Activated CD8-positive, alpha-beta memory T cell treated with anti-CD3 and anti-CD28 coated beads, Interleukin-2, amount 50 U/mL, for 24 hours (primary cell): ENCODE results near the gene MTARC1.

Source experiments
- DNase-seq: peaks from one replicate; pipeline ENCODE4 v3.0.0-alpha.2; 2020; ENCODE audit errors: extremely low read depth

MTARC1 gene

GRCh38 chr1:220806408-220806807 lies 19.7 kb downstream of the MTARC1 start:
- DNase-seq: no peak

GRCh38 chr1:220807726-220808125 lies 21.0 kb downstream of the MTARC1 start:
- no peak for DNase-seq

- no peak for DNase-seq
These were observed 21.9 kb downstream of the MTARC1 start for GRCh38 chr1:220808345-220809186.

- no peak for DNase-seq
These were observed 22.5 kb downstream of the MTARC1 start for GRCh38 chr1:220809187-220809550.

GRCh38 chr1:220809704-220810103 lies 23.0 kb downstream of the MTARC1 start:
- DNase-seq: no peak

DNA sequence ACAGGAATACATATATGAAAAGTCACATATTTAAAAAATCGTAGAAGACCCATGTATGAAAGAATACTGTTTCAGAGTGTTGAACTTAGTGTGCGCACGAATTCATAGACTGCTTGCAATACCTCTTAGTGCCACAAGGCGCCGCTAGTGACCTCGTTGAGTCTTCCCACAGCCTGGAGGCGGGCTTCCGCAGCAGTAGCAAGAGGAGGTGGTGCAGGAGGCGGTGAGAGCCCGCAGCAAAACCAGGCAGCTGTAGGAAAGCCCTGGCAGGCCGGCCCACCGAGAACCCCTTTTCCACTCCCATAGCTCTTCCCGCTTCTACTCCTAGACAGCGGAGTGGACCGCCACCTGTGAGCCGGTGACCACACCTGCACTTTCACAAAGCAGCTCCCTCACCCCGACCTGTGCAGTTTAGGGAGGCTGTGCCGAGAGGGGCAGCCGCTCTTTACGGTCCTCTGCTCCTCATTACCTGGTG lies 23.5 kb downstream of the MTARC1 start:
- DNase-seq: peak; percentile 21

DNA sequence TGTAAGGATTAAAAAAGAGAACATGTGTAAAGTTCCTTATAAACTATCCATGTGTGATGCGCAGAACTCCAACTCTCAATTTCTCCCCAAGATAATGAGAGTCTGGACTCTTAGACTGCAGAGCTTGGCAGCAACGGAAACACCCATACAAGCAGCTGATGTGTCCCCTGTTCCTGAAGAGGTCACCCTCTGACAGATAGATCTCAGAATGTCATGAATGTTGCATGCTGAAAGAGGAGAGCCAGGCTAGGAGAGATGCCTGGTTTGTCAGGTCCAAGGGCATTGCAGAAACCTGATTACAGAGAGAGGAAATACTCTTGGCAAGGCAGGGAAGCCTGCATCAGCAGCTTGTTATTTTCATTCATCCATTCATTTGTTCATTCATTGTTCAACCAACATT lies 24.2 kb downstream of the MTARC1 start:
- DNase-seq: no peak

DNA sequence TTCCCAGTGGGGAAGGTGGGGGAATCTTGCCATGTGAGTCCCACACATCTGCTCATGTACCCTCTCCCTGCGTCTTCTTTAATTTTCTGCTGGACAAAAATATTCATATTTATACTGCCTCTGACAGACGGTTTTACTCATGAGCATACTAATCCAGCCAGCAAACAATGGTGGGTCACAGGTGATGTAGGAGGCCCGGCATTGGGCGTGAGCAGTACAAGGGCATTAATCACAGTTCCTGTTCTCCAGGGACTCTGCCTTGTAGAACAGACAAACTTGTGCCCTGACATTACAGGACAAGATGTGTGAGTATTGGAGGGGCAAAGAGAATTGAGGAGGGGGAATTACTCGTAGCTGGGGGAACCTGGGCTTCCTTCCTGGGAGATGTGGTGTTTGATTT lies 25.0 kb downstream of the MTARC1 start:
- DNase-seq: no peak

DNA sequence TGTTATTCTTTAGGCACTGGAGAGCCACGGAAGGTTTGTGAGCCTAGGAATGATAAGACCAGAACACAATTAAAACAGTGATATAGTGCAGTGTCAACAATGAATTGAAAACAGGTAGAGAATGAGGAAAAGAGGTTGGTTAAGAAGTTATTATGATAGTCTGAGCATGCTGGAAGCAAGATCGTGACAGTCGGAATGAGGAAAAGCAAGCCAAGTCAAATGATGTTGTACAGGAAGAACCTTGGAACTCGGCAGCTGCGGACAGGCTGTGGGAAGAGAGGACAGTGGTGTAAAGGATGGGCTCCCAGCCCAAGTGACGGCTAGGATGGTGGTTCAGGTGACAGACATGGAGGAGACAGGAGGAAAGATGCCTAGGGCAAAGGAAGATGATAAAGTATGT lies 25.6 kb downstream of the MTARC1 start:
- DNase-seq: no peak

GRCh38 chr1:220813013-220813412 lies 26.3 kb downstream of the MTARC1 start:
- no peak for DNase-seq

DNA sequence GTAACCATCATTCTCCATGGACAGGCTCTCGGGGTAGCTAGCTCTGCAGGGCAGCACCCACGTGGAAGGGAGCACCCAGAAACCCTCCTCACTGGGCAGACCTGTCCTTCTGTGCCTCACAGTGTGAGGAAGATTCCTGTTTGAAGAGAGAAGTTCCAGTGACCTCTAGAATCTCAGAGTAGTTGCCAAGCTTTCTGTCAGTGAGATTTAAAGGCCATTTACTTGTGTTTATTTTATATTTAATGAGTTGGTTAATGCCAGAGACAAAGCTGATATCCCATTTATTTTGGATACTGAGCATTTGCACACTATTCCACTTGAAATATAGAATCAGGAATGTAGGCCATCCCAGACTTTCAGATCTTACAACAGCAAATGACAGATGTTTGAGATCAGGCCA lies 28.7 kb downstream of the MTARC1 start:
- no peak for DNase-seq

DNA sequence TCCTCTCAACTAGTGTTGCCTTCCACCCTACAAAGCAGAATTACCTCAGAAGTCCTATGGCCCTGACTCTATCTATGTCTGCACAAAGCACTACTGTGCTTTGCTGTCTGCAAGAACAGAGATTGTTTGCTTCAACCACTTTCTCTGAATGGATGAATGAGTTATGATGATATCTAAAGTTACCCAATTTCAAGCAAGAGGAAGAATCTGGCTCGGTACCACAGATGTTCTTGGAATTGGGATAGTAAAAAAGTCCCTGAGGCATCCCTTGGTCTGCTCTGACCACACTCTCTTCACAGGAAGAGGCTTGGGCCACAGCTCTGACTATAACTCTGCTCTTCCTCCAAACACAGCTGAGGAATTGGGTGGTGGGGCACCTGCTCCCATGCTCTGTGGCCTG lies 31.2 kb downstream of the MTARC1 start:
- no peak for DNase-seq

DNA sequence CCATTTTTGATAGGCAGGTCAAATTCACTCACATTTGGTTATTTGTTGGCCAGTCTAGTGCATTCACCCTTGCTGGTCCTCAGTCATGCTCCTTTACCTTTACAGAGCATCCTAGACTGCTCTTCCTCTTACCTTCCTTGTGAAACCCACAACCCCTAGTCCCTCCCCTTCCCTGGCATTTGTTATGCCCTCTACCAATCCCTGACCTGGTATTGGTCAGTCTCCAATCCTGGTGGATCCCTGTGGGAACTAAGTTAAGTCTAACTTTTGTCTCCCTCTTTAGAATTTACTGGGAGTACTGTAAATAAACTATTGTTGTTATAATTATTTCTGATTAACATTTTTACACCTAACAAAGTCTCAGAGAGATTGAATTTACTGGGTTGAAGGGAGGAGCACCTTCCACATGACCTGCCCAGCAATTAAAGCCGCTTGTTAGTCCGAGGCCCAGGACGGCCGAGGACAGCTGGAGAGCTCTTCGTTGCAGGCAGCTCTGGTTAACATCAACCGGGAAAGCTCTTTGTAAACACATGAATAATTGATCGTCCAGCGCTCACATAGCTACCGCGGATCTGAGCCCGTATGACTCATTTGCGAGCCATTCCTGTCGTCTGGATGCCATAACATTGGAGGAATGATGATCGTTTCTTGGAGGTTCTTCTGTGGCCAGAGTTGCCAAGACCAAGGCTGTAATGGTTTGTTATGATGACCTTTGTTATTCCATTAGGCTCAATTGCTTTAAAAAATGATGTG lies 31.9 kb downstream of the MTARC1 start:
- no peak for DNase-seq

GRCh38 chr1:220819467-220820026 lies 32.8 kb downstream of the MTARC1 start:
- no peak for DNase-seq

DNA sequence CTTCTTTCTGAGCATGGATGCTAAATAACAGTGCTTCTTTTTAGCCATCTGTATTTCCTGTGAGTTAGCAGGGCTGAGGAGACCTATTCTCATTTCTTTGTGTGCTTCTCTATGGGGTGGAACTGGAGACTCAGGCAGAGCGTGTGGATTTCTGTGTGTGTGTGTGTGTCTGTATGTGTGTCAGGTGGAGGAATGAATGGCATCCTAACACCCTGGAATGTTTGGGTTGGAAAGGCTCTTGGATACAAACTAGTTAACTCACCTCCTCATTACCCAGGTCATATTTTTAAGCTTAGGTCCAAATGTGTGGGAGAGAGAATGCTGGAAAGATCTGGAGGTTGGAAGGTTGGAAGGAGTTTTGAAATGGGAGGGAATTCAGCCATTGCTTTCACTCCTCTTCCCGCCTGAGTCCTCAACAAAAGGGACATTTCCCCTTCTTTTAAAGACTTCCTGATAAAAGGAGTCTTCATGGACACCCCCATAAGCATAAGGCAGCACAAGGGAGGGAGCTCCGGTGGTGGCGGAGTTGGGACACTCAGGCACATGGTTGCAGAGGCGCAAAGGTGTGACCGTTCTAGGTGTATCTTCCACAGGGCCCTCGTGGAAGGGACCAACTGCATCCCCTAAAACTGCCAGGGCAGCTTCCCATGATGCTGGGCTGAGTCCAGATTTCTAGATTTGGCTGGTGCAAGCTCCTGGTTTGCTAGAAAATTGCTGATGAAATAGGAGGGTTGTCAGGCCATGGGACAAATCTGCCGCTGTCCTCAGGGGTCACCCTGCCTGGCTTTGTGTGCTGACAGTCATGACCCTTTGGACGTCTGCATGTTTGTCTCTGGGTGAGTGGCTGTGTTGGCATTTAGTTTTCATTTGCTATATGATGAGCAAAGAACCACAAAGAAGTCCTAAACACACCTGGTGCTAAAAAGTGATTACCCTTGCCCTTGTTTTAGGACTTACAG lies 37.6 kb downstream of the MTARC1 start:
- DNase-seq: no peak

DNA sequence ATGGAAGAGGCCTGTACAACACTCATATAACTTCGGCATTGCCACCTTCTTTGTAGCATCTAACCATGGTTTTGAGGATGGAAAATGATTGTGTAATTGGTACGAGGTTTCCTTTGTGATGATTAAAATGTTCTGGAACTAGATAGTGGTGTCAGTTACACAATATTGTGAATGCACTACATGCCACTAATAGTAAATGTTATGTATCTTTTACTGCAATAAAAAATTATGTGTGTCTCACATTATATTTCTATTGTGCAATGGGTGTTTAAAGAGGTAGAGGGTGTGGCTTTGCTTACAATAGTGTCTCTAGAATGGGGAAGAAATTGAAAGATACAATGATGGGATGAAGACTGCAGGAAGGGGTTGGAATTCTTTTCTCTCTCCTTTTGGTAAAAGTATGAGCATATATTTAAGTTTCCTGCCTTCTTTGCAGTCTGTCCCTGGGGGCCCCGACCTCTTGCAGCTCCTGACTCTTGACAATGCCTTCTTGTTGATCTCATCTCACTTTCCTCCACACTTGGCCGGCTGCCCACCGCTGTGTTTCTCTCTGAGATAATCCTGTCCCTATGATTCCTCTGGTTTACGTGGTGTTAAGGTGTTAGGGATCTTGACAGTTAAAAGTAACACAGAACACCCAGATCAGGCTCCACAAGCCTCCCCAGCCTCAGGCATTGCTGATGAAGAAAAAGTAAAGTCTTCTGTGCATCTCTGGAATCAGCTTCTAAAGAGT lies 39.3 kb downstream of the MTARC1 start:
- DNase-seq: no peak

DNA sequence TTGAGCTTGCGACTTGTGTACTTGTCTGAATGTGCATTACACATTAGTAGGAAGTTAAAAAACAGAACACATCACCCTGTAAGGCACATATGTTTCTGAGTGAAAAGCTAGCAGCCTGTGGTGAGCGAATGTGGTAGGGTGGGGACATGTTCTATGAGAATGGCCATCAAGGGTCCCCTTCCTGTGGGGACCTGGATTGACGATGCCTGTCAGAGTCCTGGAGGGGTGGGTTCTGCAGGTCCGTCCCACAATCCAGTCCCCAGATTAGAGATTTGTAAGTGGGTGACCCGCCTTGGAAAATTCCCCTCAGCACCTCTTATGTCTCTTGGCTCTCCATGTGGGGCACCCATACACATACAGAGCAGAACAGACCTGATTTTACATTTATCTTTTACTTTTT lies 40.0 kb downstream of the MTARC1 start:
- no peak for DNase-seq

DNA sequence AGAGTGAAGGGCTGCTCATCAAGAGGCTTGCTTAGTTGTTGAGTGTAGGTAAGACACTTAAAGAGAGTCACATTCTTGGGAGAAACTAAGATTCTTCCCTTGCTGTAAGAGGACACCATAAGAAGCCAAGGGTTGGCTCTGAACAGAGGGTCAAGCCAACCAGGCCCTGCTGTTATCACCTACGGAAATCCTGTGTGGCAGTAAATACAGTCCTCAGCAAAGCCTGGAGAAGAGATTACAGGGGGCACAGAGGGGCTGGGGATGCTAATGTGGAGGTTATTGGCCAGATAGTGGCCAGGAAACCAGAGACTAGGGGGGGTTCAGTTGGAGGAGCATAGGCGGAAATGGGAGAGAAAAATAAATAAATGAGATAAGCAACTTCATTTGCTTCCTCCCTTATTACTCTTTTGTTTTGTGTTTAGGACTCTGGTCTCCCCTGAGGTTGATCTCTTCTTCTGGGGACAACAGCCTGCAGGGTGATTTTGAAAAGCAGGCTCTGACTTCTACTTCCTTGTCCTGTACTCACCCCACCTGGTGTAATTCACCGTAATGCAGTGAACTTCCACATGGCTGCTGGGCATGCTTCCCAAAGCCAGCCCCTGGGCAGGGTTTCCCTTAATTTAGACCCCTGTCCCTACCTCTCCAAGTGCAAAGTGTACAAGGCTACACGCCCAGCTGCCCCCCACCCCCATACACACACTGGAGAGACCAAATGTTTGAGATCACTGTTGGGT lies 40.9 kb downstream of the MTARC1 start:
- DNase-seq: no peak

GRCh38 chr1:220828179-220828490 lies 41.4 kb downstream of the MTARC1 start:
- DNase-seq: no peak

- no peak for DNase-seq
These were observed 42.4 kb downstream of the MTARC1 start for GRCh38 chr1:220828950-220829586.
